HepG2 (cell line): ENCODE data around the gene MTURN. TPM values are rescaled to one million over a fixed set of nuclear protein-coding genes. Genes with fewer than 3 reads are reported as not detected.

Experiments used
- ERF ChIP-seq: IDR thresholded peaks from 2 replicates; pipeline ENCODE4 v1.6.1; 2018; ENCODE audit warnings: missing biosample characterization, missing genetic modification reagents
- KLF11 ChIP-seq: IDR thresholded peaks from 2 replicates; pipeline ENCODE4 v1.6.1; 2016; ENCODE audit warnings: missing compliant biosample characterization
- ZBTB40 ChIP-seq, 2 experiments: fragments of 450-650 bp in 1 of 2; sonication (generic) in 1 of 2; formaldehyde crosslinking in 1 of 2; IDR thresholded peaks; 2 replicates each; pipeline versions ENCODE4 v1.6.1 to v1.8.0; 2016 to 2022; ENCODE audit warnings: antibody characterized with exemption in 1 of 2, mild to moderate bottlenecking in 1 of 2, missing genetic modification reagents in 1 of 2
- ZFYVE20 ChIP-seq: sonication (generic); formaldehyde crosslinking; IDR thresholded peaks from 2 replicates; pipeline ENCODE4 v1.8.0; 2023; ENCODE audit warnings: low read depth, mild to moderate bottlenecking, moderate library complexity, missing genetic modification reagents, borderline replicate concordance
- ZNF607 ChIP-seq: sonication (generic); formaldehyde crosslinking; IDR thresholded peaks from 2 replicates; pipeline ENCODE4 v1.5.1; 2020; ENCODE audit warnings: missing genetic modification reagents, mild to moderate bottlenecking, borderline replicate concordance
- polyA plus RNA-seq, 8 experiments: library from polyadenylated mRNA; depleted of rRNA in 3 of 8; stranded (reverse) in 7 of 8; unstranded in 1 of 8; fragments of >200 nt; fragmentation: Illumina TruSeq in 4 of 8; extraction: Trizol in 4 of 8; gene quantifications; 2 replicates each; pipeline versions ENCODE4 v1.2.1 to v1.2.3, GENCODE V29; 2011 to 2016; ENCODE audit warnings: low read depth in 4 of 8, missing spikeins in 1 of 8, mixed read lengths in 1 of 8; ENCODE audit not compliant: insufficient read depth in 1 of 8
- total RNA-seq, 5 experiments: library from RNA; depleted of rRNA; stranded (reverse); fragments of >200 nt; fragmentation: Illumina TruSeq; extraction: Trizol; gene quantifications; 2 replicates each; pipeline ENCODE4 v1.2.3, GENCODE V29; 2016; ENCODE audit warnings: low read depth in 1 of 5
- TF ChIP-seq, protein P1 (sequence below): sonication (generic); formaldehyde crosslinking; IDR thresholded peaks from 2 replicates; pipeline ENCODE4 v1.5.0; 2020; ENCODE audit warnings: missing genetic modification reagents, mild to moderate bottlenecking, borderline replicate concordance

Gene MTURN
- total and polyA plus RNA-seq, 2 of the 13 experiments (the other 11 are each of a cell fraction or from before 2014, with no cell fraction given), result 5.7 to 7.2 TPM

DNA sequence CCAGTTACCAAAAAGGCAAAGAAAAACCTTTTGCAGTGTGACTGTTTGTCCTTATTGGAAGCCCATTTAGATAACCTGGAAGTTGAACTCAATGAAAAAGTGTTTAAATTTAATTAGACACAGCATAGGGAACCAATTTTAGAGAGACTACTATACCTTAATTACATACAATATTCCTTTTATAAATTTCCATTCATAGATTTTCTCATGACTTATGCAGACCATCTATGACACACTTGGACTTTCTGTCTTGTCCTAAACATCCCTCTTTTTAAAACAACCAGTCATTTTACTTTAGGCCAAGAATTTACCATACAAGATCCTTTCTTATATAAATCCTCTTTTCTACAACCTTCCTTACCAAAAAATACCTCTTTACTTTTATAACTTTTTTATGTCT lies 61.6 kb downstream of the MTURN start (continued):
- no peak for TF ChIP-seq ZBTB40 (IDR thresholded peaks at IDR 0.05)
- TF ChIP-seq ZBTB40 (CRISPR knock-in tag; IDR thresholded peaks at IDR 0.05), result no peak
- no peak for TF ChIP-seq KLF11 (CRISPR knock-in tag)
- TF ChIP-seq, protein P1, sequence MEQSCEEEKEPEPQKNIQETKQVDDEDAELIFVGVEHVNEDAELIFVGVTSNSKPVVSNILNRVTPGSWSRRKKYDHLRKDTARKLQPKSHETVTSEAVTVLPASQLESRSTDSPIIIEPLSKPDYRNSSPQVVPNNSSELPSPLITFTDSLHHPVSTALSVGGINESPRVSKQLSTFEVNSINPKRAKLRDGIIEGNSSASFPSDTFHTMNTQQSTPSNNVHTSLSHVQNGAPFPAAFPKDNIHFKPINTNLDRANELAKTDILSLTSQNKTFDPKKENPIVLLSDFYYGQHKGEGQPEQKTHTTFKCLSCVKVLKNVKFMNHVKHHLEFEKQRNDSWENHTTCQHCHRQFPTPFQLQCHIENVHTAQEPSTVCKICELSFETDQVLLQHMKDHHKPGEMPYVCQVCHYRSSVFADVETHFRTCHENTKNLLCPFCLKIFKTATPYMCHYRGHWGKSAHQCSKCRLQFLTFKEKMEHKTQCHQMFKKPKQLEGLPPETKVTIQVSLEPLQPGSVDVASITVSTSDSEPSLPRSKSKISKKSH (CRISPR knock-in tag), result no peak
- no peak for TF ChIP-seq ZFYVE20 (CRISPR knock-in tag)
- TF ChIP-seq ZNF607 (CRISPR knock-in tag), result no peak
- TF ChIP-seq ERF (CRISPR knock-in tag), result no peak
